HFF-Myc (cell line): ENCODE results near the gene OR9Q2.

ENCODE experiments used
- DNase-seq: peaks from one replicate; pipeline ENCODE4 v3.0.0-alpha.2; 2011; ENCODE audit warnings: low read depth; ENCODE audit errors: extremely low read depth
- H3K4me3 ChIP-seq: replicated peaks from 2 replicates; pipeline ENCODE4 v1.5.1; 2011; ENCODE audit warnings: low read depth, mild to moderate bottlenecking, control low read depth, low read length
- CTCF ChIP-seq: IDR thresholded peaks from 2 replicates; pipeline ENCODE4 v1.5.1; 2012; ENCODE audit warnings: mild to moderate bottlenecking, low read depth, low read length, control low read depth; ENCODE audit errors: missing control alignments

OR9Q2 gene

GRCh38 chr11:58177409-58178054 is 11.3 kb upstream of the OR9Q2 start:
- DNase-seq: no peak
- no peak for TF ChIP-seq CTCF
- no peak overlapping the region for H3K4me3 ChIP-seq

GRCh38 chr11:58178444-58178843 is 10.4 kb upstream of the OR9Q2 start:
- H3K4me3 ChIP-seq: no peak overlapping the region
- no peak for TF ChIP-seq CTCF
- no peak for DNase-seq

- TF ChIP-seq CTCF: no peak
- no peak overlapping the region for H3K4me3 ChIP-seq
- no peak for DNase-seq
These were observed 9.2 kb upstream of the OR9Q2 start for GRCh38 chr11:58179648-58180047.

GRCh38 chr11:58186938-58187337 is 1.9 kb upstream of the OR9Q2 start:
- DNase-seq: no peak
- no peak for TF ChIP-seq CTCF
- no peak overlapping the region for H3K4me3 ChIP-seq

- H3K4me3 ChIP-seq: no peak overlapping the region
- DNase-seq: no peak
- TF ChIP-seq CTCF: no peak
These were observed 3.4 kb downstream of the OR9Q2 start for GRCh38 chr11:58192229-58192628.

- DNase-seq: no peak
- TF ChIP-seq CTCF: no peak
- H3K4me3 ChIP-seq: no peak overlapping the region
These were observed 4.5 kb downstream of the OR9Q2 start for GRCh38 chr11:58193391-58193790.

- TF ChIP-seq CTCF: no peak
- H3K4me3 ChIP-seq: no peak overlapping the region
- no peak for DNase-seq
These were observed 7.1 kb downstream of the OR9Q2 start for GRCh38 chr11:58195939-58196338.
